Adrenal gland (tissue), 5 donors: ENCODE data around the gene FSTL1.

Experiments used
- POLR2A ChIP-seq, 2 donors: fragments of 450-650 bp; IDR thresholded peaks; one replicate each; pipeline ENCODE4 v1.6.1; 2017; ENCODE audit warnings: antibody characterized with exemption in 2 of 2, mild to moderate bottlenecking in 2 of 2, moderate library complexity in 1 of 2
- TF ChIP-seq, protein P1 (sequence below), 6 experiments: fragments of 450-650 bp in 4 of 6; fragments of 200-600 bp in 2 of 6; sonication (generic) in 1 of 6; IDR thresholded peaks; 1 replicate in 5 of 6; 2 replicates in 1 of 6; pipeline versions ENCODE4 v1.5.1 to v1.8.0; 2016 to 2021; ENCODE audit warnings: antibody characterized with exemption in 6 of 6, mild to moderate bottlenecking in 2 of 6, moderate library complexity in 1 of 6
- donor health status: DM: no; HTN: no; CAD: no.

DNA sequence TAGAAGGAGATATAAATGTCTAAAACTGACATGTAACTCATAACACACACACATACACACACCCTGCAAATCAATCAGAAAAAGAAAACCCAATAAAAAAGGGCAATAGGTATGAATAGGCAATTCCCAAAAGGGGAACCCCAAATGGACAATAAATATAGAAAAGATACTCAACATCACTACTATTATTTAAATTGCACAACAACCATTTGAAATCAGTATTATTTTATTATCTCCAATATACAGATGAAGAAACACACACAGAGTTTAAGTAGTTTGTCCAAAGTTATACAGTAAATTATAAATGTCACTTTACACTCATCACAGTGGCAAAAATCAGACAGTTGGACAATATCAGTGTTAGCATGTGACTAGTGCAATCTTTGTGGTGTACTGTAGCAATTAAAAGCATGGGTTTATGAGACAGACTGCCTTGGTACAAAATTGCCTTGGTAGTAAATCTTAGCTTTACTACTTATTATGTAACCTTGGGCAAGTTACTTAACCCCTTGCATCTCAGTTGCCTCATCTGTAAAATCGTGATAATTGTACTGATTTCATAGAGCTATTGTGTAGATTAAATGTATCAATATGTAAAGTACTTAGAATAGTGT is 3.4 kb upstream of the FSTL1 start:
- TF ChIP-seq, protein P1, sequence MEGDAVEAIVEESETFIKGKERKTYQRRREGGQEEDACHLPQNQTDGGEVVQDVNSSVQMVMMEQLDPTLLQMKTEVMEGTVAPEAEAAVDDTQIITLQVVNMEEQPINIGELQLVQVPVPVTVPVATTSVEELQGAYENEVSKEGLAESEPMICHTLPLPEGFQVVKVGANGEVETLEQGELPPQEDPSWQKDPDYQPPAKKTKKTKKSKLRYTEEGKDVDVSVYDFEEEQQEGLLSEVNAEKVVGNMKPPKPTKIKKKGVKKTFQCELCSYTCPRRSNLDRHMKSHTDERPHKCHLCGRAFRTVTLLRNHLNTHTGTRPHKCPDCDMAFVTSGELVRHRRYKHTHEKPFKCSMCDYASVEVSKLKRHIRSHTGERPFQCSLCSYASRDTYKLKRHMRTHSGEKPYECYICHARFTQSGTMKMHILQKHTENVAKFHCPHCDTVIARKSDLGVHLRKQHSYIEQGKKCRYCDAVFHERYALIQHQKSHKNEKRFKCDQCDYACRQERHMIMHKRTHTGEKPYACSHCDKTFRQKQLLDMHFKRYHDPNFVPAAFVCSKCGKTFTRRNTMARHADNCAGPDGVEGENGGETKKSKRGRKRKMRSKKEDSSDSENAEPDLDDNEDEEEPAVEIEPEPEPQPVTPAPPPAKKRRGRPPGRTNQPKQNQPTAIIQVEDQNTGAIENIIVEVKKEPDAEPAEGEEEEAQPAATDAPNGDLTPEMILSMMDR (IDR thresholded peaks at IDR 0.05): no peak
- TF ChIP-seq POLR2A (IDR thresholded peaks at IDR 0.05): no peak
